GM23248 (cell line): Measurements from ENCODE around the gene CFL2.

ENCODE experiments used
- EZH2 ChIP-seq: fragments of 200-600 bp; sonication (generic); IDR thresholded peaks from 2 replicates; pipeline ENCODE4 v1.6.1; 2018; ENCODE audit warnings: antibody characterized with exemption, mild to moderate bottlenecking; ENCODE audit not compliant: insufficient read depth, poor library complexity, severe bottlenecking
- EZH2phosphoT487 ChIP-seq: fragments of 200-600 bp; sonication (generic); IDR thresholded peaks from 2 replicates; pipeline ENCODE4 v1.6.1; 2018; ENCODE audit warnings: antibody characterized with exemption, moderate library complexity, mild to moderate bottlenecking, low read depth; ENCODE audit not compliant: insufficient read depth

DNA sequence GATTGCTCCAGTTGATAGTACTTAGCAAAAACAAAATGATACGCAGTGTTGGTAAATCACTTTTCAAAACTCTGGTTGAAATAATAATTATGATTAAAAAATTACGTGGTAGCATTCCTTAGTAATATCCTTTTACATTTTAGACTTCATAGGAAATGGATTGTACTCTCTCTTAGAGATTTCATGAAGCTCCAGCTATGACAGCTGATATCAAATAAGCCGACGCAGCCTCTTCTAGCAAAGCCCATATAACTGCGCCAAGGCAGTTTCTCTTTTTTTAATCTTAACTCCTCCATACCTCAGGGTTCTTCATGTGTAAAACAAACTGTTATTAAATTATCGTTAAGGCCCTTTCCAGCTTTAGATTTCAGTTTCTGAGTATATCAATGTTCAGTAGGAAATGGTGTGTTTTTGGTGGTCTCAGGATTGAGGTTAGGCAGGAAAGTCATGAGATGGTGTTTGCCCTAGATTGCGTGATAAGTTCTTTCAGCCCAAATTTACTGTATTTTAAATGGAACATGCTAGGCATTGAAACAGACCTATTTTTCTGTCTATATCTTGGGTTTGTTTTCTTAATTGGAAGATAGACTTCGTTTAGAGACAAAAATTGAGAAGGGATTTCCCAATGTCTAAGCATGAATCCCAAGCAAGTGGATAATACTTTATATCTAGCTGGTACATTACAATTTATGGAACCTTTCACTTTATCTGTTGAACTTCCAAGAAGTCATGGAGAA, 902 bp upstream of the CFL2 start:
- TF ChIP-seq EZH2: no peak
- no peak for TF ChIP-seq EZH2phosphoT487
